GM13976 (cell line): Measurements from ENCODE around the gene BRSK2.
"Not testable (repeated sequence)": the region's sequence is repeated elsewhere in the genome, so short reads cannot be mapped to it uniquely, and the experiment has no call there.

Experiments
- DNase-seq: peaks from one replicate; pipeline ENCODE4 v3.0.0; 2012; ENCODE audit warnings: low spot score
- CTCF ChIP-seq: IDR thresholded peaks from 2 replicates; pipeline ENCODE4 v1.5.1; 2012; ENCODE audit warnings: borderline replicate concordance, mild to moderate bottlenecking; ENCODE audit not compliant: insufficient read depth; ENCODE audit errors: extremely low read depth, missing control alignments, control extremely low read depth
- in situ Hi-C: fragments of 300-500 bp; cut with MboI; formaldehyde crosslinking; loops from one replicate; pipeline ENCODE4 v1.12.0; 2022; ENCODE audit warnings: low sequenced_read_pairs, mixed read lengths, inconsistent platforms; ENCODE audit not compliant: unreplicated experiment

Gene BRSK2

GRCh38 chr11:1356007-1356435, 33.7 kb upstream of the BRSK2 start:
- TF ChIP-seq CTCF = no peak
- in situ Hi-C loops = no loop called here
- no peak for DNase-seq

- TF ChIP-seq CTCF = no peak
- no peak for DNase-seq
- in situ Hi-C loops = no loop called here
These were observed 33.2 kb upstream of the BRSK2 start for GRCh38 chr11:1356478-1356960.

- DNase-seq = no peak
- TF ChIP-seq CTCF = no peak
- in situ Hi-C loops = no loop called here
These were observed 31.4 kb upstream of the BRSK2 start for GRCh38 chr11:1358286-1358685.

GRCh38 chr11:1358931-1359330, 30.8 kb upstream of the BRSK2 start:
- in situ Hi-C loops, DNase-seq: not testable (repeated sequence)

- in situ Hi-C loops = no loop called here
- no peak for TF ChIP-seq CTCF
- no peak for DNase-seq
These were observed 30.2 kb upstream of the BRSK2 start for GRCh38 chr11:1359556-1359955.

- no peak for TF ChIP-seq CTCF
- DNase-seq = no peak
- in situ Hi-C loops = no loop called here
These were observed 29.4 kb upstream of the BRSK2 start for GRCh38 chr11:1360181-1360834.

- no peak for TF ChIP-seq CTCF
- no peak for DNase-seq
- in situ Hi-C loops = no loop called here
These were observed 28.8 kb upstream of the BRSK2 start for GRCh38 chr11:1360835-1361357.
